ENCODE results near the gene TMF1. TPM values are rescaled to one million over a fixed set of nuclear protein-coding genes. Genes with fewer than 3 reads are reported as not detected.

The TMF1 gene
- total and polyA plus RNA-seq, 10 of the 15 experiments (the other 5 are each of a cell fraction or from before 2014, with no cell fraction given): 7.1 to 24.5 (median 18.6) TPM

- POLR2A ChIA-PET: no interaction called here
- SMC1A ChIA-PET (ENCODE audit: uncharacterized antibody, unreplicated experiment): no interaction called here
- intact Hi-C loops (cut with micrococcal nuclease; ENCODE audit: unreplicated experiment): loop anchor here (10.0 kb wide), 1 partner anchor 1593 kb away; no protein-coding TSS in a partner anchor
- no peak for DNase-seq (ENCODE audit: low read depth, low spot score)
- in situ Hi-C loops (cut with MboI): no loop called here
- Histone ChIP-seq H3K27me3 (replicated peaks in 1 of 2; ENCODE audit: control insufficient read depth in 2 of 2, insufficient read depth in 2 of 2, low read length in 1 of 2) (no peaks in the 10 kb centered on the region), H3K9me3 (replicated peaks; ENCODE audit: control insufficient read depth, insufficient read depth, low read length) (no peaks in the 10 kb centered on the region), H2AFZ (ENCODE audit: control insufficient read depth, low read depth, low read length) (no peak overlapping the region), H3K9ac (ENCODE audit: control insufficient read depth, insufficient read depth, low read length) (no peak overlapping the region), H4K20me1 (ENCODE audit: control insufficient read depth, insufficient read depth) (no peaks in the 10 kb centered on the region), H3K27ac (ENCODE audit: control insufficient read depth, insufficient read depth) (no peak overlapping the region), H3K79me2 (ENCODE audit: control insufficient read depth, insufficient read depth, low read length) (no peaks in the 10 kb centered on the region), H3K4me1 (ENCODE audit: control insufficient read depth, insufficient read depth, low read length) (no peaks in the 10 kb centered on the region), H3K4me2 (ENCODE audit: control insufficient read depth, insufficient read depth) (no peak overlapping the region), H3K36me3 (ENCODE audit: control insufficient read depth in 2 of 2, insufficient read depth in 2 of 2, low read length in 1 of 2) (peaks cover 0 to 5% of the 10 kb centered on the region in 2 experiments; a peak in 3 of 4 replicates), H3K4me3 (no peak overlapping the region)
- BruUV-seq (replicated peaks): no TSS peak
- CTCF ChIA-PET: interaction anchor here (1.1 kb wide), 1 partner anchor 84 kb away, joined by 5 read pairs; no protein-coding TSS in a partner anchor
- FAIRE-seq: no peak
- no peak for ATAC-seq
- TF ChIP-seq RB1 (IDR thresholded peaks at IDR 0.05; ENCODE audit: borderline replicate concordance) (no peak), PML (IDR thresholded peaks at IDR 0.05; ENCODE audit: low read length) (no peak), MXI1 (IDR thresholded peaks at IDR 0.05; ENCODE audit: low read depth, low read length) (no peak), BCL3 (IDR thresholded peaks at IDR 0.05; ENCODE audit: borderline replicate concordance, insufficient read depth, low read depth, low read length, poor library complexity, severe bottlenecking) (no peak), IRF5 (IDR thresholded peaks at IDR 0.05; ENCODE audit: borderline replicate concordance) (no peak), ATF2 (IDR thresholded peaks at IDR 0.05; ENCODE audit: low read length) (no peak), TAF1 (IDR thresholded peaks at IDR 0.05; ENCODE audit: borderline replicate concordance, low read depth, low read length) (no peak), EGR1 (IDR thresholded peaks at IDR 0.05; ENCODE audit: borderline replicate concordance in 1 of 2, low read depth in 2 of 2, low read length in 2 of 2) (no peak)
- 88% methylated on average over 8 of the region's 8 CpGs for WGBS (ENCODE audit: insufficient coverage, insufficient replicate concordance, low lambda C conversion rate, missing lambda C conversion rate)
- RAD21 ChIA-PET (ENCODE audit: unreplicated experiment): no interaction called here
Observed at GRCh38 chr3:68977486-68978167, 74.5 kb downstream of the TMF1 start.

Data from GM12878 (cell line).